HepG2 (cell line): ENCODE results near the gene STC2. TPM values are rescaled to one million over a fixed set of nuclear protein-coding genes. Genes with fewer than 3 reads are reported as not detected.

Source experiments
- BCL3 ChIP-seq: sonication (generic); formaldehyde crosslinking; IDR thresholded peaks from 2 replicates; pipeline ENCODE4 v1.5.1; 2020; ENCODE audit warnings: mild to moderate bottlenecking, missing genetic modification reagents, moderate library complexity
- MIER3 ChIP-seq: IDR thresholded peaks from 2 replicates; pipeline ENCODE4 v1.6.1; 2016; ENCODE audit warnings: missing compliant biosample characterization, borderline replicate concordance
- NR2C2 ChIP-seq: sonication (generic); formaldehyde crosslinking; IDR thresholded peaks from 2 replicates; pipeline ENCODE4 v1.4.0; 2020; ENCODE audit warnings: missing genetic modification reagents, mild to moderate bottlenecking, moderate library complexity, borderline replicate concordance
- PBX3 ChIP-seq: sonication (generic); formaldehyde crosslinking; IDR thresholded peaks from 2 replicates; pipeline ENCODE4 v1.8.1; 2023; ENCODE audit warnings: missing genetic modification reagents, inconsistent platforms, borderline replicate concordance
- SP140L ChIP-seq: sonication (generic); formaldehyde crosslinking; IDR thresholded peaks from 2 replicates; pipeline ENCODE4 v1.4.0; 2020; ENCODE audit warnings: missing genetic modification reagents, borderline replicate concordance
- YEATS4 ChIP-seq: sonication (generic); formaldehyde crosslinking; IDR thresholded peaks from 2 replicates; pipeline ENCODE4 v1.4.0; 2020; ENCODE audit warnings: missing genetic modification reagents, borderline replicate concordance
- ZNF20 ChIP-seq: sonication (generic); formaldehyde crosslinking; IDR thresholded peaks from 2 replicates; pipeline ENCODE4 v1.4.0; 2020; ENCODE audit warnings: mild to moderate bottlenecking, moderate library complexity, missing genetic modification reagents
- ZNF318 ChIP-seq: sonication (generic); formaldehyde crosslinking; IDR thresholded peaks from 2 replicates; pipeline ENCODE4 v1.4.0; 2020; ENCODE audit warnings: mild to moderate bottlenecking, missing genetic modification reagents
- ZNF354B ChIP-seq: sonication (generic); formaldehyde crosslinking; IDR thresholded peaks from 2 replicates; pipeline ENCODE4 v1.8.0; 2022; ENCODE audit warnings: mild to moderate bottlenecking, missing genetic modification reagents
- ZNF530 ChIP-seq: sonication (generic); formaldehyde crosslinking; IDR thresholded peaks from 2 replicates; pipeline ENCODE4 v1.5.0; 2020; ENCODE audit warnings: low read depth, mild to moderate bottlenecking, missing genetic modification reagents
- ZNF563 ChIP-seq: sonication (generic); formaldehyde crosslinking; IDR thresholded peaks from 2 replicates; pipeline ENCODE4 v1.8.0; 2022; ENCODE audit warnings: mild to moderate bottlenecking, moderate library complexity, missing genetic modification reagents
- ZNF569 ChIP-seq: sonication (generic); formaldehyde crosslinking; IDR thresholded peaks from 2 replicates; pipeline ENCODE4 v1.5.0; 2020; ENCODE audit warnings: mild to moderate bottlenecking, missing genetic modification reagents, moderate library complexity, borderline replicate concordance
- ZNF570 ChIP-seq: sonication (generic); formaldehyde crosslinking; IDR thresholded peaks from 2 replicates; pipeline ENCODE4 v1.4.0; 2020; ENCODE audit warnings: mild to moderate bottlenecking, missing genetic modification reagents, borderline replicate concordance
- polyA plus RNA-seq, 8 experiments: library from polyadenylated mRNA; depleted of rRNA in 3 of 8; stranded (reverse) in 7 of 8; unstranded in 1 of 8; fragments of >200 nt; fragmentation: Illumina TruSeq in 4 of 8; extraction: Trizol in 4 of 8; gene quantifications; 2 replicates each; pipeline versions ENCODE4 v1.2.1 to v1.2.3, GENCODE V29; 2011 to 2016; ENCODE audit warnings: low read depth in 4 of 8, missing spikeins in 1 of 8, mixed read lengths in 1 of 8; ENCODE audit not compliant: insufficient read depth in 1 of 8
- total RNA-seq, 5 experiments: library from RNA; depleted of rRNA; stranded (reverse); fragments of >200 nt; fragmentation: Illumina TruSeq; extraction: Trizol; gene quantifications; 2 replicates each; pipeline ENCODE4 v1.2.3, GENCODE V29; 2016; ENCODE audit warnings: low read depth in 1 of 5
- TF ChIP-seq, protein P1 (sequence below), 2 experiments: fragments of 450-650 bp in 1 of 2; sonication (generic) in 1 of 2; formaldehyde crosslinking; IDR thresholded peaks; 2 replicates each; pipeline versions ENCODE4 v1.5.0 to v1.8.0; 2020 to 2022; ENCODE audit warnings: mild to moderate bottlenecking in 1 of 2, missing genetic modification reagents in 1 of 2
- TF ChIP-seq, protein P2 (sequence below): sonication (generic); formaldehyde crosslinking; IDR thresholded peaks from 2 replicates; pipeline ENCODE4 v1.8.0; 2022; ENCODE audit warnings: missing genetic modification reagents, mild to moderate bottlenecking, moderate library complexity, borderline replicate concordance

STC2 gene
- total and polyA plus RNA-seq, 2 of the 13 experiments (the other 11 are each of a cell fraction or from before 2014, with no cell fraction given): 27.1 to 69.2 TPM

GRCh38 chr5:173299820-173300219, 28.4 kb downstream of the STC2 start (continued):
- TF ChIP-seq ZNF318: no peak
- TF ChIP-seq MIER3 (CRISPR knock-in tag): no peak
- no peak for TF ChIP-seq PBX3 (CRISPR knock-in tag)
- no peak for TF ChIP-seq ZNF354B (CRISPR knock-in tag)
- no peak for TF ChIP-seq ZNF530
- no peak for TF ChIP-seq ZNF569
- TF ChIP-seq YEATS4 (CRISPR knock-in tag): no peak
- TF ChIP-seq ZNF570: no peak
- TF ChIP-seq ZNF563: no peak
- no peak for TF ChIP-seq SP140L (CRISPR knock-in tag)
- peak; percentile 44; the same call in 1 of the 2 replicates for TF ChIP-seq NR2C2
- no peak for TF ChIP-seq BCL3 (CRISPR knock-in tag)
- TF ChIP-seq, protein P1, sequence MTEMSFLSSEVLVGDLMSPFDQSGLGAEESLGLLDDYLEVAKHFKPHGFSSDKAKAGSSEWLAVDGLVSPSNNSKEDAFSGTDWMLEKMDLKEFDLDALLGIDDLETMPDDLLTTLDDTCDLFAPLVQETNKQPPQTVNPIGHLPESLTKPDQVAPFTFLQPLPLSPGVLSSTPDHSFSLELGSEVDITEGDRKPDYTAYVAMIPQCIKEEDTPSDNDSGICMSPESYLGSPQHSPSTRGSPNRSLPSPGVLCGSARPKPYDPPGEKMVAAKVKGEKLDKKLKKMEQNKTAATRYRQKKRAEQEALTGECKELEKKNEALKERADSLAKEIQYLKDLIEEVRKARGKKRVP (CRISPR knock-in tag; IDR thresholded peaks at IDR 0.05): no peak
- TF ChIP-seq, protein P2, sequence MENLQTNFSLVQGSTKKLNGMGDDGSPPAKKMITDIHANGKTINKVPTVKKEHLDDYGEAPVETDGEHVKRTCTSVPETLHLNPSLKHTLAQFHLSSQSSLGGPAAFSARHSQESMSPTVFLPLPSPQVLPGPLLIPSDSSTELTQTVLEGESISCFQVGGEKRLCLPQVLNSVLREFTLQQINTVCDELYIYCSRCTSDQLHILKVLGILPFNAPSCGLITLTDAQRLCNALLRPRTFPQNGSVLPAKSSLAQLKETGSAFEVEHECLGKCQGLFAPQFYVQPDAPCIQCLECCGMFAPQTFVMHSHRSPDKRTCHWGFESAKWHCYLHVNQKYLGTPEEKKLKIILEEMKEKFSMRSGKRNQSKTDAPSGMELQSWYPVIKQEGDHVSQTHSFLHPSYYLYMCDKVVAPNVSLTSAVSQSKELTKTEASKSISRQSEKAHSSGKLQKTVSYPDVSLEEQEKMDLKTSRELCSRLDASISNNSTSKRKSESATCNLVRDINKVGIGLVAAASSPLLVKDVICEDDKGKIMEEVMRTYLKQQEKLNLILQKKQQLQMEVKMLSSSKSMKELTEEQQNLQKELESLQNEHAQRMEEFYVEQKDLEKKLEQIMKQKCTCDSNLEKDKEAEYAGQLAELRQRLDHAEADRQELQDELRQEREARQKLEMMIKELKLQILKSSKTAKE (CRISPR knock-in tag): no peak
- no peak for TF ChIP-seq ZNF20 (CRISPR knock-in tag)
